PC-3 (cell line): ENCODE results near the gene ELP5. TPM values are rescaled to one million over a fixed set of nuclear protein-coding genes. Genes with fewer than 3 reads are reported as not detected.

ENCODE experiments used
- ATAC-seq: fragments of 200-7000 bp; cut with Tn5 transposase; 2 replicates; pipeline ENCODE4 v1.9.1; 2020; ENCODE audit warnings: mild to moderate bottlenecking, moderate library complexity
- BruUV-seq: library from RNA; stranded (reverse); fragments of 400-500 nt; replicated peaks from 2 replicates; lab custom pipeline; 2021; lab: Mats Ljungman, UMichigan
- CTCF ChIA-PET: fragments of 300-600 bp; sonication (Branson Sonifier 250); formaldehyde crosslinking; loops from one replicate; lab custom pipeline; 2022; ENCODE audit warnings: antibody characterized with exemption; lab: Charles Lee
- POLR2A ChIA-PET: fragments of 300-600 bp; sonication (Branson Sonifier 250); formaldehyde crosslinking; loops from one replicate; lab custom pipeline; 2022; ENCODE audit warnings: antibody characterized with exemption; ENCODE audit not compliant: unreplicated experiment; lab: Charles Lee
- DNase-seq: peaks from one replicate; pipeline ENCODE4 v3.0.0-alpha.2; 2015
- H2AFZ ChIP-seq: fragments of 300-600 bp; sonication (generic); 2 replicates; pipeline ENCODE4 v1.6.0; 2016; ENCODE audit warnings: antibody characterized with exemption, low read length
- H3F3A ChIP-seq: fragments of 300-600 bp; sonication (generic); one replicate; pipeline ENCODE4 v1.6.0; 2017; ENCODE audit warnings: antibody characterized with exemption, low read length, control low read depth, mild to moderate bottlenecking; ENCODE audit not compliant: unreplicated experiment
- H3K27ac ChIP-seq: fragments of 300-600 bp; sonication (generic); 2 replicates; pipeline ENCODE4 v1.5.1; 2016; ENCODE audit warnings: mild to moderate bottlenecking, low read length
- H3K27me3 ChIP-seq: fragments of 300-600 bp; sonication (generic); 2 replicates; pipeline ENCODE4 v1.6.1; 2016; ENCODE audit warnings: low read length, mixed read lengths
- H3K36me3 ChIP-seq: fragments of 300-600 bp; sonication (generic); 2 replicates; pipeline ENCODE4 v1.6.1; 2016; ENCODE audit warnings: low read depth, mixed run types, low read length, mixed read lengths
- H3K4me1 ChIP-seq: fragments of 300-600 bp; sonication (generic); 2 replicates; pipeline ENCODE4 v1.5.1; 2016; ENCODE audit warnings: low read length; ENCODE audit not compliant: insufficient read depth
- H3K4me2 ChIP-seq: fragments of 300-600 bp; sonication (generic); 2 replicates; pipeline ENCODE4 v1.6.0; 2016; ENCODE audit warnings: low read length
- H3K4me3 ChIP-seq: fragments of 300-600 bp; sonication (generic); 2 replicates; pipeline ENCODE4 v1.5.1; 2016; ENCODE audit warnings: mild to moderate bottlenecking, low read length, mixed read lengths
- H3K79me2 ChIP-seq: fragments of 300-600 bp; sonication (generic); 2 replicates; pipeline ENCODE4 v1.6.1; 2017; ENCODE audit warnings: low read length, mixed read lengths
- H3K9ac ChIP-seq: fragments of 300-600 bp; sonication (generic); 2 replicates; pipeline ENCODE4 v1.6.0; 2016; ENCODE audit warnings: mild to moderate bottlenecking, low read length
- H3K9me2 ChIP-seq: fragments of 300-600 bp; sonication (generic); replicated peaks from 2 replicates; pipeline ENCODE4 v1.6.1; 2016; ENCODE audit warnings: mixed run types, low read length, mixed read lengths
- H3K9me3 ChIP-seq: fragments of 300-600 bp; sonication (generic); 2 replicates; pipeline ENCODE4 v1.6.1; 2016; ENCODE audit warnings: low read length, mixed read lengths
- H4K20me1 ChIP-seq: fragments of 300-600 bp; sonication (generic); 2 replicates; pipeline ENCODE4 v1.6.1; 2016; ENCODE audit warnings: low read length, mixed read lengths
- CTCF ChIP-seq: fragments of 300-600 bp; sonication (generic); conservative IDR thresholded peaks from 2 replicates; pipeline ENCODE4 v1.5.1; 2017; ENCODE audit warnings: antibody characterized with exemption, low read depth, mild to moderate bottlenecking, low read length
- EZH2 ChIP-seq: fragments of 300-600 bp; sonication (generic); IDR thresholded peaks from one replicate; pipeline ENCODE4 v1.6.1; 2017; ENCODE audit warnings: antibody characterized with exemption, mild to moderate bottlenecking, low read length; ENCODE audit not compliant: unreplicated experiment
- EZH2phosphoT487 ChIP-seq: fragments of 300-600 bp; sonication (generic); IDR thresholded peaks from 2 replicates; pipeline ENCODE4 v1.6.1; 2018; ENCODE audit warnings: mild to moderate bottlenecking, antibody characterized with exemption, low read length, borderline replicate concordance
- intact Hi-C: fragments of 100-400 bp; cut with micrococcal nuclease; formaldehyde crosslinking; loops from 2 replicates; pipeline ENCODE4 v1.9.0; 2023
- total RNA-seq: library from RNA; depleted of rRNA; stranded (reverse); fragments of >200 nt; gene quantifications from 2 replicates; pipeline ENCODE4 v1.2.3, GENCODE V29; 2014

The ELP5 gene
- total RNA-seq, 1 experiment from 2014 or later: 67.5 TPM

GRCh38 chr17:7217113-7217987 is 34.7 kb upstream of the ELP5 start:
- no TSS peak for BruUV-seq

GRCh38 chr17:7218166-7218565 is 33.8 kb upstream of the ELP5 start:
- POLR2A ChIA-PET: no interaction called here
- intact Hi-C loops: no loop called here
- no TSS peak for BruUV-seq
- H3K9me2 ChIP-seq: no peaks in the 10 kb centered on the region
- no peak overlapping the region for H3K27ac ChIP-seq
- CTCF ChIA-PET: no interaction called here
- no peak for TF ChIP-seq CTCF
- no peak for TF ChIP-seq EZH2
- TF ChIP-seq EZH2phosphoT487: no peak
- H3K9ac ChIP-seq: no peak overlapping the region
- H2AFZ ChIP-seq: peak overlapping the region; percentile 65; the same call in 1 of the 2 replicates
- no peaks in the 10 kb centered on the region for H3K9me3 ChIP-seq
- no peak for ATAC-seq
- no peaks in the 10 kb centered on the region for H3F3A ChIP-seq
- no peaks in the 10 kb centered on the region for H3K27me3 ChIP-seq
- peaks cover 34% of the 10 kb centered on the region for H3K4me1 ChIP-seq
- H4K20me1 ChIP-seq: peaks cover 14% of the 10 kb centered on the region; the same call in 1 of the 2 replicates
- H3K79me2 ChIP-seq: peaks cover 47% of the 10 kb centered on the region
- H3K36me3 ChIP-seq: peaks cover 19% of the 10 kb centered on the region
- H3K4me3 ChIP-seq: no peak overlapping the region
- peak overlapping the region; percentile 73; the same call in 1 of the 2 replicates for H3K4me2 ChIP-seq
- no peak for DNase-seq

More at GRCh38 chr17:7217113-7217987, 34.7 kb upstream of the ELP5 start:
- Histone ChIP-seq H3K27me3 (no peaks in the 10 kb centered on the region), H2AFZ (peak overlapping the region; percentile 65; the same call in 1 of the 2 replicates), H3K9ac (peak overlapping the region; percentile 48; the same call in 1 of the 2 replicates), H4K20me1 (peaks cover 11% of the 10 kb centered on the region; the same call in 1 of the 2 replicates), H3K4me2 (peak overlapping the region; percentile 86), H3K9me3 (no peaks in the 10 kb centered on the region), H3K27ac (no peak overlapping the region), H3K9me2 (no peaks in the 10 kb centered on the region), H3F3A (no peaks in the 10 kb centered on the region), H3K79me2 (peaks cover 42% of the 10 kb centered on the region), H3K36me3 (peaks cover 11% of the 10 kb centered on the region), H3K4me1 (peaks cover 34% of the 10 kb centered on the region), H3K4me3 (peak overlapping the region; percentile 65)
- ChIA-PET CTCF (no interaction called here), POLR2A (interaction anchor here (0.5 kb wide), 1 partner anchor 165 kb away, joined by 3 read pairs; no protein-coding TSS in a partner anchor)
- intact Hi-C loops: no loop called here
- no peak for ATAC-seq
- DNase-seq: peak; percentile 45
- TF ChIP-seq EZH2 (no peak), EZH2phosphoT487 (no peak), CTCF (no peak)

GRCh38 chr17:7218758-7219157 is 33.3 kb upstream of the ELP5 start:
- Histone ChIP-seq H3K27ac (no peak overlapping the region), H3K9ac (no peak overlapping the region), H2AFZ (no peak overlapping the region), H3K9me2 (no peaks in the 10 kb centered on the region), H3K9me3 (no peaks in the 10 kb centered on the region), H3F3A (no peaks in the 10 kb centered on the region), H4K20me1 (peaks cover 14% of the 10 kb centered on the region; the same call in 1 of the 2 replicates), H3K4me3 (no peak overlapping the region), H3K4me2 (peak overlapping the region; percentile 86; the same call in 1 of the 2 replicates), H3K79me2 (peaks cover 41% of the 10 kb centered on the region), H3K36me3 (peaks cover 25% of the 10 kb centered on the region), H3K27me3 (no peaks in the 10 kb centered on the region), H3K4me1 (peaks cover 34% of the 10 kb centered on the region)
- intact Hi-C loops: no loop called here
- ATAC-seq (no peak), DNase-seq (no peak)
- POLR2A ChIA-PET: no interaction called here
- CTCF ChIA-PET: no interaction called here
- no peak for TF ChIP-seq EZH2
- TF ChIP-seq CTCF: no peak
- TF ChIP-seq EZH2phosphoT487: no peak
- BruUV-seq: no TSS peak
